Adrenal gland (tissue), 5 donors: ENCODE measurements around the gene AK3.

Experiments used
- CTCF ChIP-seq, 6 experiments: fragments of 450-650 bp in 4 of 6; fragments of 200-600 bp in 2 of 6; sonication (generic) in 1 of 6; IDR thresholded peaks; 1 replicate in 5 of 6; 2 replicates in 1 of 6; pipeline versions ENCODE4 v1.5.1 to v1.8.0; 2016 to 2021; ENCODE audit warnings: antibody characterized with exemption in 6 of 6, mild to moderate bottlenecking in 2 of 6, moderate library complexity in 1 of 6
- POLR2A ChIP-seq, 2 donors: fragments of 450-650 bp; IDR thresholded peaks; one replicate each; pipeline ENCODE4 v1.6.1; 2017; ENCODE audit warnings: antibody characterized with exemption in 2 of 2, mild to moderate bottlenecking in 2 of 2, moderate library complexity in 1 of 2
- donor health status: DM: no; HTN: no; CAD: no.

DNA sequence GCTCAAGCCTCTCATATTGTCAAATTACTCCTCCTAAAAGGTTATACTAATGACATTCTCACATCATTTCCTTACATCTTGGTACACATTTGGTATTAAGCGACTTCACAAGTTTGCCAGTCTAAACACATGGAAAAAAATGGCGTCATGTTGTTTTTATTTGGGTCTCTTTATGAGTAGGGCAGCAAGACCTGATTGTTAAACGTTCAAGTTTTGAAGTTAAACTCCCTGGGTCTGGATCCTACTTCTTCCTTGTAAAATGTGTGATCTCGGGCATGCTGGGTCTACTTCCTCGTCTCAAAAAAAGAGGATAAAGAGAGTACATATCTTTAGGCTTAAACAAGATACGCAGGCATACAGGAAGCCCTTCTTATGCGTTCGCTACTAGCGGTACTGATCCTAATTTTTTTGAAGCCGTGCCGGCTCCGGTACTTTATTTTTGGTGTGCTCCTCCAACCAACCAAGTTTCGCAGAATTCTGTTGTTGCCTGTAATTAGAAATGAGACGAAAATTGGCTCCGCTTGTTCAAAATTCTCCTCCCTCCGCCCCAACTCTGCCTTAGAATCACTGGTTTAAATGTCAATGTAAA, 62.2 kb downstream of the AK3 start:
- no peak for TF ChIP-seq CTCF (IDR thresholded peaks at IDR 0.05)
- TF ChIP-seq POLR2A (IDR thresholded peaks at IDR 0.05) = no peak
